ENCODE data around the gene IDS. TPM values are rescaled to one million over a fixed set of nuclear protein-coding genes. Genes with fewer than 3 reads are reported as not detected.

IDS gene
- total and polyA plus RNA-seq, 8 donors: 15.7 to 50.2 (median 25.5) TPM

DNA sequence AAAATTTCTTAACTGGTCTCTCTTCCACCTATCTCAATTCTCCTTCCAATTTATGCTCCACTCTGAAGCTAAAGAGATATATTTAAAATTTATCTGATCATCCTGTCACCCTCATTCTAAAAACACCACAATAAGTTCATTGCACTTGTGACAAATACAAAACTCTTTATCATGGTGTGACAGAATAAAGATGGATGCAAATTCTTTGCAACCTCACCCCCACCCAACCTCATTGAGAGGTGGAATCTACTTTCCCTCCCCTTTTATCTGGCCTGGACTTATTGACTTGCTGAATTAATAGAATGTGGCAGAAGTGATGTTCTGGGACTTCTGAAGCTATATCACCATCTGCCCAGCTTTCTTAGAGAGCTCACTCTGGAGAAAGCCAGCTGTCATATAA lies 46.5 kb downstream of the IDS start:
- no peaks in the 10 kb centered on the region for H3K9me3 ChIP-seq
- no peak overlapping the region for H3K27ac ChIP-seq
- DNase-seq (no peak), FAIRE-seq (no peak), ATAC-seq (no peak)
- peaks cover 0 to 4% (median 0%) of the 10 kb centered on the region in 4 donors for H3K27me3 ChIP-seq
- no peak overlapping the region for H3K4me3 ChIP-seq
- no peaks in the 10 kb centered on the region for H3K4me1 ChIP-seq
- TF ChIP-seq, protein P1, sequence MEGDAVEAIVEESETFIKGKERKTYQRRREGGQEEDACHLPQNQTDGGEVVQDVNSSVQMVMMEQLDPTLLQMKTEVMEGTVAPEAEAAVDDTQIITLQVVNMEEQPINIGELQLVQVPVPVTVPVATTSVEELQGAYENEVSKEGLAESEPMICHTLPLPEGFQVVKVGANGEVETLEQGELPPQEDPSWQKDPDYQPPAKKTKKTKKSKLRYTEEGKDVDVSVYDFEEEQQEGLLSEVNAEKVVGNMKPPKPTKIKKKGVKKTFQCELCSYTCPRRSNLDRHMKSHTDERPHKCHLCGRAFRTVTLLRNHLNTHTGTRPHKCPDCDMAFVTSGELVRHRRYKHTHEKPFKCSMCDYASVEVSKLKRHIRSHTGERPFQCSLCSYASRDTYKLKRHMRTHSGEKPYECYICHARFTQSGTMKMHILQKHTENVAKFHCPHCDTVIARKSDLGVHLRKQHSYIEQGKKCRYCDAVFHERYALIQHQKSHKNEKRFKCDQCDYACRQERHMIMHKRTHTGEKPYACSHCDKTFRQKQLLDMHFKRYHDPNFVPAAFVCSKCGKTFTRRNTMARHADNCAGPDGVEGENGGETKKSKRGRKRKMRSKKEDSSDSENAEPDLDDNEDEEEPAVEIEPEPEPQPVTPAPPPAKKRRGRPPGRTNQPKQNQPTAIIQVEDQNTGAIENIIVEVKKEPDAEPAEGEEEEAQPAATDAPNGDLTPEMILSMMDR (IDR thresholded peaks at IDR 0.05): no peak
- H3K36me3 ChIP-seq: no peaks in the 10 kb centered on the region
- intact Hi-C loops (cut with DNase I): no loop called here

DNA sequence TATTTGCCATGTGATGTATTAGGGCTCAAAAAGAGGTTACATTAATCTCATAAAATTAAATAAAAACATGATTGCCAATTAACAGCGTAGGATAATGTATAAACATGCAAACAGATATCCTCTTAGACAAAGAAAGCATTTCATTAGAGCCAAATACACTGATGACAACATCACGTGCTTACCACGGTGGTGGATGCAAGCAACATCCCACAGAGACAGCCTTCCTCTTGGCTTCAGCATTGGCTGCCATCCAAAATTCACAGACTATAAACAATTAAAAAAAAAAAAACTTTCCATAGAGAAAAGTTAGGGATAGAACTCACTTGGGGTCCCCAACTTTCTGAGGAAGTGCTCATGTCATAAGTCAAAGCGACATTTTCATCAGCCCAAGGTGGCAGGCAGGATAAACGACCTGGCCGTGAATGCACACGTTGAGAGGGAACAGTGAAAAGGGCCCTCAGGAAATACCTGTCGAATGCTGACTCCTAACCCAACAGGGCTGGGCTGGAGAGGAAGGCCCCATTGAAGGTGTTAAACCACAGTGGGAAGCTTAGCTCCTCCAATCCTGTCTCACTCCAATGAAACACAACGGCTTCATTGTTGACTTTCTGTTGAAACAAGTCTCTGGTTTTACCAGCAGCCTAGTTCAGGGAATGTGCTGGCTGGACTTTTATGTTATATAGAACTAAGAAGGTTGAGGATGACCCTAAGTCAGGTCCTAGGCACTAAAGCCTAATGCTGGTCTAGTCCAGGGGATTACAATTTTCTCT lies 48.4 kb downstream of the IDS start:
- TF ChIP-seq, protein P1 (IDR thresholded peaks at IDR 0.05): no peak
- Histone ChIP-seq H3K27ac (no peak overlapping the region), H3K36me3 (no peaks in the 10 kb centered on the region), H3K27me3 (peaks cover 0 to 4% (median 0%) of the 10 kb centered on the region in 4 donors), H3K4me1 (no peaks in the 10 kb centered on the region), H3K4me3 (no peak overlapping the region), H3K9me3 (no peaks in the 10 kb centered on the region)
- ATAC-seq (no peak), DNase-seq (no peak), FAIRE-seq (no peak)
- intact Hi-C loops (cut with DNase I): no loop called here
- WGBS, 2 donors: 38 to 41% methylated on average over 9 of the region's 9 CpGs

DNA sequence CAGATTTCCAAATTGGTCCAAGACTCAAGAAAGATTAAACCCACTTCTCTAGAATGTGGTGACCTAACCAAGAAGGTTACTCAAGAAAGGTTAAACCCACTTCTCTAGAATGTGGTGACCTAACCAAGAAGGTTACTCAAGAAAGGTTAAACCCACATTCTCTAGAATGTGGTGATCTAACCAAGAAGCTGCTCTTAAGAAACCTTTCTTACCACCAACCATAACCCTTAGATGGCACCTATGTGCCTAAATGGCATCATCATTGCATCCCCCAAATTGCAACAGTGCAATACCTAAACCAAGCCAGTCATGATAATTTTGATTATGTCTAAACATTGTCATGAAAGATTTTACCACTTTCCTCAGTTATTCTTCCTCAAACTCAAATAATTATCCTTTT lies 49.2 kb downstream of the IDS start:
- Histone ChIP-seq H3K27me3 (peaks cover 0 to 3% (median 0%) of the 10 kb centered on the region in 4 donors), H3K4me1 (no peaks in the 10 kb centered on the region), H3K9me3 (no peaks in the 10 kb centered on the region), H3K36me3 (no peaks in the 10 kb centered on the region), H3K4me3 (no peak overlapping the region), H3K27ac (no peak overlapping the region)
- intact Hi-C loops (cut with DNase I): no loop called here
- ATAC-seq (no peak), DNase-seq (no peak), FAIRE-seq (no peak)
- TF ChIP-seq, protein P1 (IDR thresholded peaks at IDR 0.05): no peak

DNA sequence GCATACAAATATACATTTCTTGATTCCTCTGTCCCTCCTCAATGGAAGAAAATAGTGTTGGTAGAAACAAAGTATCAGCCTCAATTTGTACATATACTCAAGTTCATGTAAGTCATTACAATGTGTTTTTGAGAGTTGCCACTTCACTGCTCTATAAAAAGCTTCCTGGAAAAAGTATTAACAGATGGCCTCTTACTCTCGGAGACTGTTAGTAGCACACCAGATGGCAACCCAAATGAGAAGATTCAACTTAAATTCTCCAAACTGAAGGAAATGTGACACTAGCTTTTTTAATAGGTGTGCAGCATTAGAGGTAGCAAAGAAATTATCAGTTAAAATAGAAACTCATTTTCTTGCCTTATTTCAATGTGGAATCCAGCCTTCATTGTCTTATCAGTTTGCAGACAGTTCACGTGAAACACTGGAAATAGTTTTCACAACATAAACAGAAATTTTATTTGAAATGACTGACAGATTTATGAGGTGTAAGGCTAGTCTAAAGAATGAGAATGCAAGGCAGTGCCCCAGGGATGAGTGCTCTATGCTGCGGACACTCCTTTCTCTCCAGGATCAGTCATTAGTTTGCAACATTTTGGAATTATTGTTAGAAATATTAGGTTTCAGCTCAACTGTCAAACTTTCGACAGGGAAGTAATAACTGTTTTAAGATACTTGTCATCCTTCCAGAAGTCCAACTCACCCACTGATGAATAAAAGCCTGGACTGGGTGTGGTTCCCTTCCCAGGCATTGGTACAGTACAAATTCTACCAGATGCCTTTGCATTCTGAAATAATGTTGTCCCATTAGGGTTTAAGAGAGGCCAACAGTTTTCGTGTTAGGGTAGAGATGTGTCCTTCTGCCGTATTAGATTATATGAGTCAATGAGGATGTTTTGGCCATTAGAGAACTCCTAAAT lies 50.9 kb downstream of the IDS start:
- Histone ChIP-seq H3K27ac (no peak overlapping the region), H3K36me3 (no peaks in the 10 kb centered on the region), H3K4me1 (no peaks in the 10 kb centered on the region), H3K4me3 (no peak overlapping the region), H3K27me3 (no peaks in the 10 kb centered on the region), H3K9me3 (no peaks in the 10 kb centered on the region)
- 63 to 65% methylated on average over 6 of the region's 6 CpGs for WGBS, 2 donors
- TF ChIP-seq, protein P1 (IDR thresholded peaks at IDR 0.05): no peak
- intact Hi-C loops (cut with DNase I): no loop called here
- FAIRE-seq: peak; percentile 9
- ATAC-seq: no peak
- no peak for DNase-seq
